Neuronal stem cell (in vitro differentiated cells): Measurements from ENCODE around the gene TPSB2.
"Not testable (repeated sequence)": the region's sequence is repeated elsewhere in the genome, so short reads cannot be mapped to it uniquely, and the experiment has no call there.

Source experiments
- DNase-seq: peaks from one replicate; pipeline ENCODE4 v3.0.0-alpha.2; 2013; ENCODE audit warnings: low spot score
- H2AFZ ChIP-seq: one replicate; pipeline ENCODE4 v1.6.1; 2013; ENCODE audit warnings: mild to moderate bottlenecking, low read length, inconsistent platforms
- H2AK5ac ChIP-seq: 2 replicates; pipeline ENCODE4 v1.6.1; 2013; ENCODE audit warnings: low read depth, mild to moderate bottlenecking, inconsistent platforms, low read length, moderate library complexity, mixed read lengths
- H2BK120ac ChIP-seq: 2 replicates; pipeline ENCODE4 v1.6.1; 2013; ENCODE audit warnings: low read depth, mild to moderate bottlenecking, inconsistent platforms, low read length, moderate library complexity, mixed read lengths
- H2BK12ac ChIP-seq: one replicate; pipeline ENCODE4 v1.6.1; 2013; ENCODE audit warnings: low read length, inconsistent platforms
- H2BK15ac ChIP-seq: 2 replicates; pipeline ENCODE4 v1.6.1; 2013; ENCODE audit warnings: mild to moderate bottlenecking, low read length, inconsistent platforms, mixed read lengths
- H2BK5ac ChIP-seq: one replicate; pipeline ENCODE4 v1.6.1; 2013; ENCODE audit warnings: inconsistent platforms, mild to moderate bottlenecking, low read length, moderate library complexity
- H3K14ac ChIP-seq: one replicate; pipeline ENCODE4 v1.6.1; 2013; ENCODE audit warnings: low read length, inconsistent platforms
- H3K18ac ChIP-seq: 2 replicates; pipeline ENCODE4 v1.6.1; 2013; ENCODE audit warnings: low read length, inconsistent platforms
- H3K23ac ChIP-seq: 2 replicates; pipeline ENCODE4 v1.6.1; 2013; ENCODE audit warnings: low read depth, mild to moderate bottlenecking, mixed read lengths, low read length, inconsistent platforms; ENCODE audit not compliant: poor library complexity
- H3K27ac ChIP-seq: replicated peaks from 3 replicates; pipeline ENCODE4 v1.5.1; 2013; ENCODE audit warnings: low read length, inconsistent platforms
- H3K27me3 ChIP-seq, 3 experiments: 2 replicates each; pipeline ENCODE4 v1.6.1; 2013; ENCODE audit warnings: low read length in 3 of 3, mild to moderate bottlenecking in 2 of 3, inconsistent platforms in 1 of 3, low read depth in 1 of 3, mixed read lengths in 1 of 3, moderate library complexity in 1 of 3; ENCODE audit not compliant: control insufficient read depth in 3 of 3, insufficient read depth in 3 of 3
- H3K36me3 ChIP-seq, 2 donors: replicated peaks in 1 of 2; 2 replicates each; pipeline ENCODE4 v1.6.1; 2013; ENCODE audit warnings: low read length in 2 of 2; ENCODE audit not compliant: control insufficient read depth in 2 of 2, insufficient read depth in 2 of 2
- H3K4ac ChIP-seq: 2 replicates; pipeline ENCODE4 v1.6.1; 2013; ENCODE audit warnings: inconsistent platforms, mild to moderate bottlenecking, low read length, moderate library complexity
- H3K4me1 ChIP-seq, 2 donors: 1 replicate in 1 of 2; 2 replicates in 1 of 2; pipeline ENCODE4 v1.6.1; 2013; ENCODE audit warnings: low read length in 2 of 2, low read depth in 1 of 2; ENCODE audit not compliant: control insufficient read depth in 2 of 2, insufficient read depth in 1 of 2
- H3K4me2 ChIP-seq: one replicate; pipeline ENCODE4 v1.6.1; 2013; ENCODE audit warnings: mild to moderate bottlenecking, low read length, inconsistent platforms; ENCODE audit not compliant: insufficient read depth, poor library complexity, severe bottlenecking
- H3K4me3 ChIP-seq, 2 donors: 2 replicates each; pipeline ENCODE4 v1.5.1; 2013; ENCODE audit warnings: low read length in 2 of 2, mild to moderate bottlenecking in 2 of 2, inconsistent platforms in 1 of 2, moderate library complexity in 1 of 2
- H3K79me1 ChIP-seq: one replicate; pipeline ENCODE4 v1.6.1; 2013; ENCODE audit warnings: low read depth, mild to moderate bottlenecking, inconsistent platforms, low read length, moderate library complexity
- H3K9ac ChIP-seq: one replicate; pipeline ENCODE4 v1.6.1; 2013; ENCODE audit warnings: mild to moderate bottlenecking, low read depth, low read length, inconsistent platforms; ENCODE audit not compliant: poor library complexity
- H3K9me3 ChIP-seq, 2 donors: replicated peaks in 1 of 2; 2 replicates each; pipeline versions ENCODE3 to v1.6.1; 2013; ENCODE audit warnings: low read length in 2 of 2, mild to moderate bottlenecking in 2 of 2, inconsistent platforms in 1 of 2, low read depth in 1 of 2, mixed read lengths in 1 of 2, moderate library complexity in 1 of 2; ENCODE audit not compliant: control insufficient read depth in 2 of 2, insufficient read depth in 1 of 2
- H4K8ac ChIP-seq: one replicate; pipeline ENCODE4 v1.6.1; 2013; ENCODE audit warnings: low read depth, mild to moderate bottlenecking, inconsistent platforms, low read length, moderate library complexity
- H4K91ac ChIP-seq: one replicate; pipeline ENCODE4 v1.6.1; 2013; ENCODE audit warnings: low read length, low read depth, mild to moderate bottlenecking, inconsistent platforms; ENCODE audit not compliant: poor library complexity
- WGBS, 2 donors: extraction: QIAGEN DNeasy Blood & Tissue Kit; methylation state at CpG; one replicate each; pipeline ENCODE4 v1.1.7; 2013; ENCODE audit warnings: missing lambda C conversion rate in 2 of 2, mixed read lengths in 1 of 2; ENCODE audit not compliant: insufficient read length in 2 of 2, insufficient replicate concordance in 1 of 2; ENCODE audit errors: extremely low coverage in 2 of 2; 5-methylcytosine and 5-hydroxymethylcytosine counted together

Gene TPSB2

GRCh38 chr16:1257561-1258224 lies 27.7 kb upstream of the TPSB2 start:
- Histone ChIP-seq H3K23ac (peak overlapping the region; percentile 20), H2AK5ac (peak overlapping the region; percentile 92), H3K9ac (peak overlapping the region; percentile 44), H3K27ac (no peak overlapping the region), H4K91ac (no peak overlapping the region), H4K8ac (peak overlapping the region; percentile 6), H3K4me2 (no peak overlapping the region), H2BK15ac (peak overlapping the region; percentile 85), H2AFZ (no peak overlapping the region), H3K18ac (peak overlapping the region; percentile 38), H3K27me3 (peaks cover 11 to 54% (median 38%) of the 10 kb centered on the region in 3 experiments), H3K14ac (peak overlapping the region; percentile 21), H3K79me1 (peaks cover 4% of the 10 kb centered on the region), H3K4me3 (no peak overlapping the region), H3K9me3 (no peaks in the 10 kb centered on the region), H3K36me3 (no peaks in the 10 kb centered on the region), H3K4ac (no peak overlapping the region), H3K4me1 (peaks cover 0 to 2% of the 10 kb centered on the region in 2 donors), H2BK5ac (no peak overlapping the region), H2BK12ac (no peak overlapping the region), H2BK120ac (no peak overlapping the region)
- DNase-seq: no peak
- WGBS, 2 donors: no CpG with 5 or more reads among the region's 34 CpGs

GRCh38 chr16:1256874-1257322 lies 26.9 kb upstream of the TPSB2 start:
- Histone ChIP-seq H3K27ac (no peak overlapping the region), H3K9me3 (no peaks in the 10 kb centered on the region), H2BK5ac (no peak overlapping the region), H3K27me3 (peaks cover 11 to 46% (median 32%) of the 10 kb centered on the region in 3 experiments), H4K91ac (peak overlapping the region; percentile 43), H2BK12ac (peak overlapping the region; percentile 10), H2BK15ac (peak overlapping the region; percentile 85), H3K4me1 (peaks cover 0 to 2% of the 10 kb centered on the region in 2 donors), H4K8ac (peak overlapping the region; percentile 43), H3K79me1 (peaks cover 4% of the 10 kb centered on the region), H3K23ac (peak overlapping the region; percentile 98), H2AFZ (no peak overlapping the region), H3K18ac (peak overlapping the region; percentile 57), H3K4me2 (no peak overlapping the region), H3K14ac (peak overlapping the region; percentile 82), H3K4ac (no peak overlapping the region), H3K36me3 (no peaks in the 10 kb centered on the region), H3K4me3 (no peak overlapping the region), H3K9ac (peak overlapping the region; percentile 60), H2BK120ac (no peak overlapping the region), H2AK5ac (peak overlapping the region; percentile 92)
- no CpG with 5 or more reads among the region's 22 CpGs for WGBS, 2 donors
- DNase-seq: no peak

- Histone ChIP-seq H3K14ac (peak overlapping the region; percentile 82), H3K23ac (peak overlapping the region; percentile 98), H3K27me3 (peaks cover 8 to 41% (median 27%) of the 10 kb centered on the region in 3 experiments)
- not testable (repeated sequence) for DNase-seq, H3K4me1 ChIP-seq, H2BK5ac ChIP-seq, H2AK5ac ChIP-seq, H2BK15ac ChIP-seq, H3K79me1 ChIP-seq, H2BK120ac ChIP-seq, H3K9me3 ChIP-seq, H3K9ac ChIP-seq, H2AFZ ChIP-seq, H4K91ac ChIP-seq, H3K27ac ChIP-seq, H3K36me3 ChIP-seq, H3K4ac ChIP-seq, H3K18ac ChIP-seq, H3K4me3 ChIP-seq, H2BK12ac ChIP-seq, H4K8ac ChIP-seq, H3K4me2 ChIP-seq
- WGBS, 2 donors: no CpG with 5 or more reads among the region's 23 CpGs
These were observed 26.4 kb upstream of the TPSB2 start for GRCh38 chr16:1256296-1256873.
